H1 (cell line): ENCODE data around the gene SLC51B. TPM values are rescaled to one million over a fixed set of nuclear protein-coding genes. Genes with fewer than 3 reads are reported as not detected.
A peak's percentile ranks its signal among the peaks of the same experiment; 100 is the strongest.

Source experiments
- CTCF ChIA-PET: fragments of 300-600 bp; sonication (Branson Sonifier 250); formaldehyde crosslinking; loops from one replicate; lab custom pipeline; 2021; ENCODE audit not compliant: partially characterized antibody; lab: Charles Lee
- POLR2A ChIA-PET: fragments of 300-600 bp; sonication (Branson Sonifier 250); formaldehyde crosslinking; loops from one replicate; lab custom pipeline; 2021; ENCODE audit warnings: inconsistent platforms; ENCODE audit not compliant: partially characterized antibody; lab: Charles Lee
- DNase-seq, 2 experiments: peaks; one replicate each; pipeline versions ENCODE4 v3.0.0 to v3.0.0-alpha.2; 2010 to 2022; ENCODE audit warnings: low spot score in 2 of 2, low read depth in 1 of 2, mixed read lengths in 1 of 2
- FAIRE-seq: peaks from 2 replicates; lab custom pipeline; 2011; peaks lifted over from hg19 to GRCh38; lab: Jason Lieb, UNC
- H2AFZ ChIP-seq: 2 replicates; pipeline ENCODE4 v1.8.1; 2012; ENCODE audit warnings: low read length, inconsistent platforms
- H2AK5ac ChIP-seq: 2 replicates; pipeline ENCODE4 v1.6.1; 2013; ENCODE audit warnings: low read depth, low read length
- H2BK120ac ChIP-seq: replicated peaks from 2 replicates; pipeline ENCODE3; 2013; ENCODE audit warnings: low read depth, low read length, inconsistent platforms
- H2BK12ac ChIP-seq: 2 replicates; pipeline ENCODE4 v1.6.1; 2013; ENCODE audit warnings: low read depth, low read length
- H2BK15ac ChIP-seq: 2 replicates; pipeline ENCODE4 v1.6.1; 2013; ENCODE audit warnings: low read length
- H2BK20ac ChIP-seq: 2 replicates; pipeline ENCODE4 v1.6.1; 2013; ENCODE audit warnings: low read length
- H2BK5ac ChIP-seq: 2 replicates; pipeline ENCODE4 v1.6.1; 2013; ENCODE audit warnings: low read depth, low read length
- H3K14ac ChIP-seq: 2 replicates; pipeline ENCODE4 v1.6.1; 2013; ENCODE audit warnings: inconsistent platforms; ENCODE audit not compliant: insufficient read length
- H3K18ac ChIP-seq: 2 replicates; pipeline ENCODE4 v1.6.1; 2013; ENCODE audit warnings: low read length; ENCODE audit errors: extremely low read depth
- H3K23ac ChIP-seq: 2 replicates; pipeline ENCODE4 v1.6.1; 2013; ENCODE audit warnings: inconsistent platforms; ENCODE audit not compliant: insufficient read length
- H3K23me2 ChIP-seq: 2 replicates; pipeline ENCODE4 v1.6.1; 2013; ENCODE audit warnings: low read depth, low read length
- H3K27ac ChIP-seq: 2 replicates; pipeline ENCODE4 v1.6.1; 2011; ENCODE audit warnings: low read depth, low read length, inconsistent platforms
- H3K27me3 ChIP-seq, 4 experiments: replicated peaks in 1 of 4; 1 replicate in 1 of 4; 2 replicates in 3 of 4; pipeline versions ENCODE4 v1.6.1 to v1.8.1; 2011 to 2013; ENCODE audit warnings: low read length in 3 of 4, mild to moderate bottlenecking in 3 of 4, inconsistent platforms in 2 of 4, mixed read lengths in 2 of 4, moderate library complexity in 1 of 4; ENCODE audit not compliant: control insufficient read depth in 3 of 4, insufficient read depth in 3 of 4; ENCODE audit errors: extremely low read depth in 1 of 4
- H3K36me3 ChIP-seq, 4 experiments: 2 replicates each; pipeline versions ENCODE4 v1.6.1 to v1.8.1; 2011 to 2013; ENCODE audit warnings: mild to moderate bottlenecking in 4 of 4, low read length in 3 of 4, moderate library complexity in 2 of 4, control low read depth in 1 of 4, inconsistent platforms in 1 of 4; ENCODE audit not compliant: insufficient read depth in 4 of 4, control insufficient read depth in 2 of 4
- H3K4ac ChIP-seq: replicated peaks from 2 replicates; pipeline ENCODE3; 2013; ENCODE audit warnings: low read length, low read depth, mixed read lengths, inconsistent platforms; ENCODE audit not compliant: insufficient read length
- H3K4me1 ChIP-seq, 4 experiments: replicated peaks in 1 of 4; 1 replicate in 1 of 4; 2 replicates in 3 of 4; pipeline versions ENCODE4 v1.6.1 to v1.8.1; 2011 to 2013; ENCODE audit warnings: low read length in 3 of 4, inconsistent platforms in 2 of 4, mixed read lengths in 1 of 4; ENCODE audit not compliant: insufficient read depth in 4 of 4, control insufficient read depth in 3 of 4
- H3K4me2 ChIP-seq, 2 experiments: 2 replicates each; pipeline versions ENCODE4 v1.6.1 to v1.8.1; 2011 to 2013; ENCODE audit warnings: low read depth in 2 of 2, low read length in 2 of 2, control low read depth in 1 of 2, inconsistent platforms in 1 of 2, mild to moderate bottlenecking in 1 of 2; ENCODE audit not compliant: insufficient read depth in 1 of 2
- H3K4me3 ChIP-seq, 4 experiments: fragments of 200-600, 300-600 bp in 1 of 4; sonication (generic), shearing (Covaris generic), sonication (Bioruptor Twin) in 1 of 4; 2 replicates each; pipeline versions ENCODE4 v1.5.1 to v1.8.1; 2011 to 2016; ENCODE audit warnings: low read length in 4 of 4, low read depth in 3 of 4, control low read depth in 2 of 4, inconsistent platforms in 2 of 4, mild to moderate bottlenecking in 2 of 4, mixed read lengths in 1 of 4, moderate library complexity in 1 of 4; ENCODE audit not compliant: insufficient read depth in 2 of 4; ENCODE audit errors: extremely low read depth in 1 of 4
- H3K56ac ChIP-seq: replicated peaks from 2 replicates; pipeline ENCODE3; 2013; ENCODE audit warnings: low read depth, mild to moderate bottlenecking, mixed read lengths, low read length, inconsistent platforms; ENCODE audit not compliant: insufficient read length
- H3K79me1 ChIP-seq: 2 replicates; pipeline ENCODE4 v1.6.1; 2013; ENCODE audit warnings: low read depth, low read length, control low read depth
- H3K79me2 ChIP-seq, 2 experiments: 2 replicates each; pipeline versions ENCODE4 v1.6.1 to v1.8.1; 2012 to 2013; ENCODE audit warnings: low read length in 2 of 2, mild to moderate bottlenecking in 2 of 2, inconsistent platforms in 1 of 2; ENCODE audit not compliant: insufficient read depth in 2 of 2, control insufficient read depth in 1 of 2
- H3K9ac ChIP-seq, 4 experiments: replicated peaks in 1 of 4; 1 replicate in 1 of 4; 2 replicates in 3 of 4; pipeline versions ENCODE4 v1.6.1 to v1.8.1; 2011 to 2013; ENCODE audit warnings: low read depth in 3 of 4, low read length in 3 of 4, control low read depth in 2 of 4, mild to moderate bottlenecking in 2 of 4, moderate library complexity in 2 of 4, inconsistent platforms in 1 of 4; ENCODE audit errors: extremely low read depth in 1 of 4
- H3K9me3 ChIP-seq, 2 experiments: 2 replicates each; pipeline versions ENCODE4 v1.6.1 to v1.8.1; 2012 to 2013; ENCODE audit warnings: mild to moderate bottlenecking in 2 of 2, moderate library complexity in 2 of 2, control low read depth in 1 of 2, inconsistent platforms in 1 of 2, low read depth in 1 of 2, low read length in 1 of 2, mixed read lengths in 1 of 2; ENCODE audit not compliant: insufficient read depth in 2 of 2
- H4K20me1 ChIP-seq, 2 experiments: replicated peaks in 1 of 2; 2 replicates each; pipeline versions ENCODE3 to v1.8.1; 2011 to 2013; ENCODE audit warnings: inconsistent platforms in 2 of 2, low read length in 2 of 2, mild to moderate bottlenecking in 1 of 2; ENCODE audit not compliant: insufficient read depth in 2 of 2, control insufficient read depth in 1 of 2
- H4K5ac ChIP-seq: 2 replicates; pipeline ENCODE4 v1.6.1; 2013; ENCODE audit warnings: low read length, low read depth, mixed read lengths, inconsistent platforms; ENCODE audit not compliant: insufficient read length
- H4K8ac ChIP-seq: 2 replicates; pipeline ENCODE4 v1.8.0; 2013; ENCODE audit warnings: mild to moderate bottlenecking, moderate library complexity, low read length, inconsistent platforms; ENCODE audit not compliant: insufficient read depth; ENCODE audit errors: extremely low read depth
- H4K91ac ChIP-seq: replicated peaks from 2 replicates; pipeline ENCODE3; 2013; ENCODE audit warnings: low read length, mixed read lengths, inconsistent platforms; ENCODE audit not compliant: insufficient read length
- CHD2 ChIP-seq: IDR thresholded peaks from 2 replicates; pipeline ENCODE4 v1.6.1; 2012; ENCODE audit warnings: low read length, improper control_type of control experiment
- CTBP2 ChIP-seq: IDR thresholded peaks from 2 replicates; pipeline ENCODE4 v1.7.0; 2011; ENCODE audit warnings: borderline replicate concordance, mild to moderate bottlenecking, moderate library complexity, mixed read lengths, low read length; ENCODE audit not compliant: insufficient read depth, insufficient read length
- EZH2 ChIP-seq: fragments of 200-600 bp; sonication (generic); IDR thresholded peaks from 2 replicates; pipeline ENCODE4 v1.7.1; 2012; ENCODE audit warnings: low read depth, mild to moderate bottlenecking, moderate library complexity, low read length, inconsistent platforms; ENCODE audit not compliant: severe bottlenecking
- PHF8 ChIP-seq: fragments of 200-600 bp; sonication (generic); conservative IDR thresholded peaks from 2 replicates; pipeline ENCODE4 v1.7.1; 2012; ENCODE audit warnings: low read depth, mild to moderate bottlenecking, inconsistent platforms, low read length, moderate library complexity
- RFX5 ChIP-seq: IDR thresholded peaks from 2 replicates; pipeline ENCODE4 v1.6.1; 2011; ENCODE audit warnings: low read depth, low read length, improper control_type of control experiment, borderline replicate concordance
- TEAD4 ChIP-seq: IDR thresholded peaks from 2 replicates; pipeline ENCODE4 v1.6.1; 2012; ENCODE audit warnings: low read depth, low read length, inconsistent platforms, mixed read lengths
- WGBS, 2 experiments: shearing (Covaris generic) in 1 of 2; methylation state at CpG; one replicate each; pipeline versions ENCODE4 v1.1.6 to v1.1.7; 2013 to 2015; ENCODE audit warnings: low lambda C conversion rate in 2 of 2, mixed read lengths in 2 of 2, inconsistent platforms in 1 of 2, low coverage in 1 of 2, missing lambda C conversion rate in 1 of 2; ENCODE audit not compliant: insufficient replicate concordance in 2 of 2, insufficient coverage in 1 of 2, insufficient read length in 1 of 2; ENCODE audit errors: extremely low coverage in 1 of 2, missing lambda C conversion rate in 1 of 2; 5-methylcytosine and 5-hydroxymethylcytosine counted together
- polyA plus RNA-seq, 7 experiments: library from polyadenylated mRNA; depleted of rRNA in 3 of 7; stranded (reverse) in 5 of 7; unstranded in 2 of 7; fragments of >200 nt in 5 of 7; fragments of 200-250 nt in 2 of 7; gene quantifications; 1 replicate in 5 of 7; 2 replicates in 1 of 7; 4 replicates in 1 of 7; pipeline versions ENCODE4 v1.2.1 to v1.2.3, GENCODE V29; 2011 to 2013; ENCODE audit warnings: missing spikeins in 2 of 7, mixed read lengths in 2 of 7
- total RNA-seq: library from RNA; stranded (reverse); fragmentation: NEBNext Ultra II Directional; extraction: Animal tissue kit (Norgen Biotek cat#: 25700); gene quantifications from 2 replicates; pipeline ENCODE4 v1.2.1, GENCODE V29; 2021

The SLC51B gene
- total and polyA plus RNA-seq, 2 of the 8 experiments (the other 6 are each of a cell fraction or from before 2014, with no cell fraction given): not detected

GRCh38 chr15:65072027-65072426 lies 26.8 kb downstream of the SLC51B start:
- Histone ChIP-seq H2AFZ (no peak overlapping the region), H4K91ac (no peak overlapping the region), H3K14ac (no peak overlapping the region), H3K23me2 (peaks cover 6% of the 10 kb centered on the region; the same call in 1 of the 2 replicates), H4K20me1 (no peaks in the 10 kb centered on the region), H3K36me3 (no peaks in the 10 kb centered on the region), H3K56ac (no peak overlapping the region), H3K23ac (no peak overlapping the region), H2BK120ac (no peak overlapping the region), H3K18ac (no peak overlapping the region), H4K8ac (no peak overlapping the region), H3K4ac (no peak overlapping the region), H2BK12ac (peak overlapping the region; percentile 60; the same call in 1 of the 2 replicates), H3K9ac (no peak overlapping the region), H4K5ac (no peak overlapping the region), H2BK15ac (no peak overlapping the region), H3K79me2 (no peaks in the 10 kb centered on the region; a peak in 1 of 4 replicates)
- 100% methylated on average over 1 of the region's 1 CpG; no CpG with 5 or more reads in 1 of the 2 experiments for whole genome bisulfite sequencing, 2 experiments
- no peak for DNase-seq
- POLR2A ChIA-PET: interaction anchor here (1.3 kb wide), 1 partner anchor 10 kb away, joined by 4 read pairs; no protein-coding TSS in a partner anchor
- TF ChIP-seq RFX5 (no peak), CTBP2 (no peak), TEAD4 (no peak), PHF8 (no peak), EZH2 (no peak), CHD2 (no peak)
- TF ChIP-seq, all 59 proteins: peak for 0
- no peak overlapping the region for H2BK20ac ChIP-seq
- FAIRE-seq: no peak
- CTCF ChIA-PET: interaction anchor here (7.3 to 32.9 kb wide), 2 partner anchors 13 to 18 kb away, joined by 82 to 1213 read pairs; partner anchors contain the start of genes RASL12 and SLC51B
- H3K27me3 ChIP-seq: peaks cover 0 to 6% (median 0%) of the 10 kb centered on the region in 4 experiments; a peak in 2 of 7 replicates
- no peak overlapping the region for H3K27ac ChIP-seq
- peaks cover 3% of the 10 kb centered on the region in 2 experiments; a peak in 2 of 4 replicates for H3K9me3 ChIP-seq
- H3K4me1 ChIP-seq: peaks cover 5 to 16% (median 7%) of the 10 kb centered on the region in 4 experiments
- no peak overlapping the region for H2BK5ac ChIP-seq
- H3K79me1 ChIP-seq: no peaks in the 10 kb centered on the region
- H3K4me3 ChIP-seq: no peak overlapping the region
- H2AK5ac ChIP-seq: no peak overlapping the region
- H3K4me2 ChIP-seq: no peak overlapping the region
